GM19025 (cell line): Measurements from ENCODE around the gene MUC12.
"Not testable (repeated sequence)": the region's sequence is repeated elsewhere in the genome, so short reads cannot be mapped to it uniquely, and the experiment has no call there.

Experiments
- ATAC-seq: cut with Tn5 transposase; IDR thresholded peaks from one replicate; pipeline ENCODE4 v1.9.1; 2021; ENCODE audit warnings: mild to moderate bottlenecking, low read depth, moderate library complexity; ENCODE audit not compliant: unreplicated experiment

The MUC12 gene, protein sequence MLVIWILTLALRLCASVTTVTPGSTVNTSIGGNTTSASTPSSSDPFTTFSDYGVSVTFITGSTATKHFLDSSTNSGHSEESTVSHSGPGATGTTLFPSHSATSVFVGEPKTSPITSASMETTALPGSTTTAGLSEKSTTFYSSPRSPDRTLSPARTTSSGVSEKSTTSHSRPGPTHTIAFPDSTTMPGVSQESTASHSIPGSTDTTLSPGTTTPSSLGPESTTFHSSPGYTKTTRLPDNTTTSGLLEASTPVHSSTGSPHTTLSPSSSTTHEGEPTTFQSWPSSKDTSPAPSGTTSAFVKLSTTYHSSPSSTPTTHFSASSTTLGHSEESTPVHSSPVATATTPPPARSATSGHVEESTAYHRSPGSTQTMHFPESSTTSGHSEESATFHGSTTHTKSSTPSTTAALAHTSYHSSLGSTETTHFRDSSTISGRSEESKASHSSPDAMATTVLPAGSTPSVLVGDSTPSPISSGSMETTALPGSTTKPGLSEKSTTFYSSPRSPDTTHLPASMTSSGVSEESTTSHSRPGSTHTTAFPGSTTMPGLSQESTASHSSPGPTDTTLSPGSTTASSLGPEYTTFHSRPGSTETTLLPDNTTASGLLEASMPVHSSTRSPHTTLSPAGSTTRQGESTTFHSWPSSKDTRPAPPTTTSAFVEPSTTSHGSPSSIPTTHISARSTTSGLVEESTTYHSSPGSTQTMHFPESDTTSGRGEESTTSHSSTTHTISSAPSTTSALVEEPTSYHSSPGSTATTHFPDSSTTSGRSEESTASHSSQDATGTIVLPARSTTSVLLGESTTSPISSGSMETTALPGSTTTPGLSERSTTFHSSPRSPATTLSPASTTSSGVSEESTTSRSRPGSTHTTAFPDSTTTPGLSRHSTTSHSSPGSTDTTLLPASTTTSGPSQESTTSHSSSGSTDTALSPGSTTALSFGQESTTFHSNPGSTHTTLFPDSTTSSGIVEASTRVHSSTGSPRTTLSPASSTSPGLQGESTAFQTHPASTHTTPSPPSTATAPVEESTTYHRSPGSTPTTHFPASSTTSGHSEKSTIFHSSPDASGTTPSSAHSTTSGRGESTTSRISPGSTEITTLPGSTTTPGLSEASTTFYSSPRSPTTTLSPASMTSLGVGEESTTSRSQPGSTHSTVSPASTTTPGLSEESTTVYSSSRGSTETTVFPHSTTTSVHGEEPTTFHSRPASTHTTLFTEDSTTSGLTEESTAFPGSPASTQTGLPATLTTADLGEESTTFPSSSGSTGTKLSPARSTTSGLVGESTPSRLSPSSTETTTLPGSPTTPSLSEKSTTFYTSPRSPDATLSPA (N-terminal part only)

DNA sequence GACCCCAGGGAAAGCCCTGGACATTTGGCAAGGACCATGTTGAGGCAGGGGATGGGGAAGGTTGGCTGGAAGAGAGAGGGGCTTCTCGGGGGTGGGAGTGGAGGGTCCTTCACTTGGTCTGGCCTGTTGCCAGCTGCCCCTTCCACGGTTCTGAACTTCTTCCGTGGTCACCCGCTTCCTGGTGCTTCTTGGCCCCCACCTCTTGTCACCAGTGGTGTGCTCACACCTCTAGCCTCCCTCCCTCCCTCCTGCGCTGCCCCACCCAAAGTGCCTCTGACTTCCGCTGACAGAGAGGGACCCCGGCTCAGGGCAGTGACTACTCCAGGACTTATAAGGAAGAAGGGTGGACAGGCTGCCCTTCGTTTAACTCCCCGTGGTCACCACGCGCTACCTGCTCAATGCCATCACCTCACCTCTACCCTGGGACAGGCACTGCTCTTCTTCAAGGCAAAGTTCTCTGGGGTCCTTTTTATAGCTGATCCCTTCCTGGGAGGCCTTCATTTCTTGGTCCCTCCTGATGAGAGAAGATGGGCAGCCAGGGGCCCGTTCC lies at the start of gene MUC12:
MUC12 (plus strand) TSS at position 500 of the 550 bp plus-strand sequence. CDS start 58 bp downstream, outside the sequence.
- ATAC-seq: no peak

DNA sequence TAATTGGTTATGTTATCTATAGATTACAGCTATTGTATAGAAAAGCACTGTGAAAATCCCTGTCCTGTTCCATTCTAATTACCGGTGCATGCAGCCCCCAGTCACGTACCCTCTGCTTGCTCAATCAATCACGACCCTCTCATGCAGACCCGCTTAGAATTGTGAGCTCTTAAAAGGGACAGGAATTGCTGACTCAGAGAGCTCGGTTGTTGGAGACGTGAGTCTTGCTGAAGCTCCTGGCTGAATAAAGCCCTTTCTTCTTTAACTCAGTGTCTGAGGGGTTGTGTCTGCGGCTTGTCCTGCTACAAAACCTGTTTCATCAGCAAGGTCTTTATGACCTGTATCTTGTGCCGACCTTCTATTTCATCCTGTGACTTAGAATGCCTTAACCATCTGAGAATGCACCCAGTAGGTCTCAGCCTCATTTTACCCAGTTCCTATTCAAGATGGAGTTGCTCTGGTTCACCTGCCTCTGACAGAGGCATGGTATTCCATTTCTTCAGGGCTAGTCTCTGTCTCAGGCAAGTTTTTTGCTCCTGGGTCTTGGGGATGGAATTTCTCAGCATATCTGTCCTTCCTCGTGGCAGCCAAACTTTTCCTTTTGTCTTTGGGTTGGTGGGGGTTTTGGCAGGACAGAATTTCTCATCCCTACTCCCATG lies 49.5 kb upstream of the MUC12 start:
- ATAC-seq: not testable (repeated sequence)

DNA sequence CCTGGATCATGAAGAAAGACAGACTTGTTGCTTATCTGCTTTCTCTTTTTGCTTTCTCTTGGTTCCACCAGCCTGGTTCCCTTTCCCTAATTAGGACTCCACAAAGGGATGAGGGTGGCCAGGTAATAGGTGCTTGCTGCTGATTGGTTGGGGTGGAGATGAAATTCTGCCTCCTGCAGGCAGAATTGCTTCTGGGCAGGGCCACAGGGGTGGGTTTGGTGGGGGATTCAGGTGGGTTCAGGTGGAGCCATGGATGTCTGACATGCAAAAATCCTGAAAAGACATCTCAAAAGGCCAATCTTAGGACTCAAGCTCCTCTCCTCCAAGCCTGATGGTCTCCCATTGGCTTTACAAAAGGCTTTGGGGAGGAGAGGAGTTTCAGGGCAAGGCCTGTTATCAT lies 48.3 kb upstream of the MUC12 start:
- no peak for ATAC-seq

DNA sequence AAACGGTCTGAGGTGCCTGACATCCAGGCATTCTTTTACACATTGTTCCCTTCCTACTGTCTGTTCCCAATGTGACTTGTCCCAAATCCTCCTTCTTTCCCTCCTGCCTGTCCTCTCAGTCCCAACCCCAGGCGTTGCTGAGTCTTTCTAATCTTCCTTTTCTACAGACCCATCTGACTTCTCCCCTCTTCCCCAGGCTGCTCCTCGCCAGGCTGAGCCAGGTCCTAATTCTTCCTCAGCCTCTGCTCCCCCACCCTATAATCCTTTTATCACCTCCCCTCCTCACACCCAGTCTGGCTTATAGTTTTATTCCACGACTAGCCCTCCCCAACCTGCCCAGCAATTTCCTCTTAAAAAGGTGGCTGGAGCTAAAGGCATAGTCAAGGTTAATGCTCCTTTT lies 45.7 kb upstream of the MUC12 start:
- ATAC-seq: not testable (repeated sequence)

DNA sequence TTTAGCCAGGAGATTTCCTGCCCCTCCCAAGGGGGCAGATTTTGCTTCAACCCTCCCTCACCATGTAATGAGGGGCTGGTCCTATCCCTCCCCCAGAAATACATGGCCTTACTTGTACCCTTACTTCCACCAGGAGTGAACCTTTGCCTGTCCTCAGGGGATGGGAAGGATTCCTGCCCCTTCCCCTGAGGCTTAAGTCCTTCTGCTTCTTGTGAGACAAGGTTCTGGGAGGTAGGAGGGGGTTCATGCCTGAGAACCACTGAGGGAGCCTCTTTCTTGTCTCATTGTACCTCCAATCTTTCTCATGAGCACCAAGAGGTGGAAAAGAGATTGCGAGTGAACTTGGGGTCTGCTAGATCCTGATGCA lies 39.6 kb upstream of the MUC12 start:
- no peak for ATAC-seq

DNA sequence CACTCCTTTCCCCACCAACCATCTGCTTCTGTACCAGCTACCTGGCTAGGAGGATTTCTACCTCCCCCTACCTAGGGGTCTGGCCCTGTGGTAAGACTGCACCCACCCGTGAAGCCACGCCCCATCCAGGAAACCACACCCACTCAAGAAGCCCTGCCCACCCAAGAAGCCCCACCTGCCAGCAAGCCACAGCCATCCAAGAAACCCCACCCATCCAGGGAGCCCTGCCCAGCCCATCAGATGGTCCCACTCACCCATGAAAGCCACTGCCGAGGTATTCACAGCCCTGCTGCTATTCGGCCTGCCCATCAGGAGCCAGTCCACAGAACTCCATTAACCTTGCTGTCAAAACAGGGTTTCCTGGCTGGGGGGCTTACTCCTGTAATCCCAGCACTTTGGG lies 35.6 kb upstream of the MUC12 start:
- ATAC-seq: no peak

DNA sequence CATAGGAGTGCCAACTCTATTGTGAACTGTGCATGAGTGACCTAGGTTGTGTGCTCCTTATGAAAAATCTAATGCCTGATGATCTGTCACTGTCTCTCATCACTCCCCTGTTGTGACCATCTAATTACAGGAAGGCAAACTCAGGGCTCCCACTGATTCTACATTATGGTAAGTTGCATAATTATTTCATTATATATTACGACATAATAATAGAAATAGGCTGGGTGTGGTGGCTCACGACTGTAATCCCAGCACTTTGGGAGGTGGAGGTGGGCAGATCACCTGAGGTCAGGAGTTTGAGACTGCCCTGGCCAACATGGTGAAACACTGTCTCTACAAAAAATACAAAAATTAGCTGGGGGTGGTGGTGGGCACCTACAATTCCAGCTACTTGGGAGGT lies 34.0 kb upstream of the MUC12 start:
- not testable (repeated sequence) for ATAC-seq

DNA sequence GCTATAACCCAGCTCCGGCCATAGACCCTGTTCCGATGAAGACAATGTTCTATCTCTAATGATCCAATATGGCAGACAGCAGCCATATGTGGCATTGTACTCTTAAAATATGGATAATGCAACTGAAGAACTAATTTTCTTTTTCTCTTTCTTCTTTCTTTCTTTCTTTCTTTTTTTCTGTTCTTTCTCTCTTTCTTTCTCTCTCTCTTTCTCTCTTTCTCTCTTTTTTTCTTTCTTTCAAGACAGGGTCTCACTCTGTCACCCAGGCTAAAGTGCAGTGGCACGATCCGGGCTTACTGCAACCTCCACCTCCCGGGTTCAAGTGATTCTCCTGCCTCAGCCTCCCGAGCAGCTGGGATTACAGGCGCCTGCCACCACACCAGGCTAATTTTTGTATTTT lies 33.2 kb upstream of the MUC12 start:
- ATAC-seq: not testable (repeated sequence)

DNA sequence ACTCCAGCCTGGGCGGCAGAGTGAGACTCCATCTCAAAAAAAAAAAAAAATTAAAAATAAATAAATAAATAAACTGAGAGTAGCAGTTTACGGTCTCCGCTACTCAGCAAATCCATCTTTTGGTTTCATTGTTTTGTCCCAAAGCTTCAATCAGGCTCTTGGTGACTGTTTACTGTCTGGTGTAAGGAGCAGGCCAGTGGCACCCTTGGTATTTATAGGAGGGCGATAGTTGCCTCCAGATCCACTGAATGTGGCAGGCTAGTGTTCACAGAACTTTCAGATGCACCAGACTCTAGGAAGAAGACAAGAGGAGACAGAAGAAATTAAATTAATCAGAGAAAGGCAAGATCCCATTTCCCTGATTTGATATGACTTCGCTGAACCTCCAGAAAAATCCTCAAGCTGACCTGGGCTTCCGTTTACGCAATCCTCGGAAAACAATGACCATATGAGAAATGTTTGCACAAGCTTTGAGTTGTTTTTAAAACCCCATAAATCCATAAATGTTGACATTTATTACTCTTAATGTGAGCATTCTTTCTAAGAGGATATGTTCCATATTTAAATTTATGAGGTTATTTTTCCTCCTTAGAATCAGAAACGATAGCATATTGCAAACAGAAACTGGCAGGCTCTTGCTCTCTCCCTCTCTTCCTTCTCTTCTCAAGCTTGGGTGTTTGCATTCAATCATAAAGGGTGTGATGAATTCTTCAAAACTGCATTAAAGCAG lies 27.2 kb upstream of the MUC12 start:
- ATAC-seq: no peak

DNA sequence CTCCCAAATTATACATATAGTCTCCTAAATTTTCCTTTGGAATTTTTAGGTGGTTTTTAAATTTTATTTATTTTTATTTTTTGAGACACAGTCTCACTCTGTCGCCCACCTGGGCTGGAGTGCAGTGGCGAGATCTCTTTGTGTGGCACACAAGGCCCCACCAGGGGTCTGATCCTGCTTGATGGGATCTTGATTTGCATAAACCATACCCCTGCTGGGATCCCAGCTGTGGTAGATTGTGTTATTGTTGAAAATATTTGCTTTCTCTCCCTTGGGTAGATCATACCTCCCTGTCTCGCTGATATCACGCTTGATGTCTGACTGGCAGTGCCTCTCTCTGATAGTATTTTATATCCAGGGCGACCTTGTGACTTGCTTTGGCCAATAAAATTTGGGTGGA lies 25.7 kb upstream of the MUC12 start:
- ATAC-seq: no peak

DNA sequence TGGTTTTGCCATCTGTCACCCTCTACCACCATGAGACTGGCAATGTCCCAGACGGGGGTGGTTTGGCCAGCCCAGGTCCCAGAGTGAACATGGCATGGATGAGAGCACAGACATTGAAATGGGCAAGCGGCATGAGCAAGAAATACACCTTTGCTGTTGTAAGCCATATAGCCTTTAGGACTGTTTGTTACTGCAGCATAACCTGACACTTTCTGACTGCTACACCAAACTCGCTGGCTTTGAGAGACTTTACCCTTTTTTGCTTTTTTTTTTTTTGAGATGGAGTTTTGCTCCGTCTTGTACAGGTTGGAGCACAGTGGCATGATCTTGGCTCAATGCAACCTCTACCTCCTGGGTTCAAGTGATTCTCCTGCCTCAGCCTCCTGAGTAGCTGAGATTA lies 25.2 kb upstream of the MUC12 start:
- no peak for ATAC-seq

DNA sequence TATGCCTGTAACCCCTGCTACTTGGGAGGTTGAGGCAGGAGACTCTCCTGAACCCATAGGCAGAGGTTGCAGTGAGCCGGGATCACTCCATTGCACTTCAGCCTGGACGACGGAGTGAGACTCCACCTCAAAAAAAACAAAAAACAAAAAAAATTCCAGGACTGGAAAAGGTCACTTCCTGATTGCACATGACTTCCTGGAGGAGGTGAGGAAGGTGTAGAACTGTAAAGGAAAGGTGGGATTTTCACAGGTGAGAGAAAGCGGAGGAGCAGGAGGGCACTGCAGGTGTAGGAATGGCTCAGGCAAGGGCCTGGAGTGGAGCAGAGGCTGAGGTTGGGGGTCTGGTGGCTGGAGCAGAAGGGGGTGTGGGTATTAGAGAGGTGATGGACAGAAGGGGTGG lies 23.3 kb upstream of the MUC12 start:
- no peak for ATAC-seq

DNA sequence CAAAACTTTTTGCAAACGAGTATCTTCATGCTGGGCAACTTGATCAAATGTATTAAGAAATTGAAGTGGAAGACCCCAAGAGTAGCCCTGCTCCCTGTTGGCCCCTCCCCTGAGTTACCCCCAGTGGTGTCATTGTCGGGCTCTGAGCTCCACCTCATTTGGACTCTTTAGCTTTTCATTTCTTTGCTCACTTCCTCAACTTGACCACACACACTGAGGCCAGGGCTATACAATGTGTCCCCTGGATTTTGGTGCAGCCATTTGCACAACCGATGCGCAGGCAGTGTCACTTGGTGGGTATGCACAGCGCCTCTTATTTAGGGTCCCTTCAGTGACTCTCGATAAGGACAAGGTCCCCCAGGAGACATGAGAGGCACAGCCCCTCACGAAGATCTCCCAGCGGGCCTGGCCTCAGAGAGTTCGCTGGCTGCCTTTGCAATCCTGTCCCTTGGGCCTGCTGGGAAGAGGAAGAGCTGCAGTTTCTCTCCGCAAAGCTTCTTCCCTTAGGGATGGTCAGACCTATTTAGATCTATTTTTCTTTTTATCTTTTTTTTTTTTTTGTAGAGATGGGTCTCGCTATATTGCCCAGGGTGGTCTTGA lies 22.5 kb upstream of the MUC12 start:
- ATAC-seq: no peak

DNA sequence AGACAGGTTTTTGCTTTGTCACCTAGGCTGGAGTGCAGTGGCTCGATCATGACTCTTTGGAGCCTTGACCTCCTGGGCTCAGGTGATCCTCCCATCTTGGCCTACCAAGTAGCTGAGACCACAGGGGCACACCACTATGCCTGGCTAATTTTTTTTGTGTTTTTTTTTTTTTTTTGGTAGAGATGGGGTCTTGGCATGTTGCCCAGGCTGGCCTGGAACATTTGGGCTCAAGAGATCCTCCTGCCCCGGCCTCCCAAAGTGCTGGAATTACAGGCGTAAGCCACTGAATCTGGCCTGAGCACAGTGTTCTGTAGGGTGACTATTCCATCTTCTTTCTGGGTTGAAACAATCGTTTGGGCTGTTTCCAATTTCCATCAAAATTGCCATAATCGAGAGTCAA lies 21.6 kb upstream of the MUC12 start:
- no peak for ATAC-seq

DNA sequence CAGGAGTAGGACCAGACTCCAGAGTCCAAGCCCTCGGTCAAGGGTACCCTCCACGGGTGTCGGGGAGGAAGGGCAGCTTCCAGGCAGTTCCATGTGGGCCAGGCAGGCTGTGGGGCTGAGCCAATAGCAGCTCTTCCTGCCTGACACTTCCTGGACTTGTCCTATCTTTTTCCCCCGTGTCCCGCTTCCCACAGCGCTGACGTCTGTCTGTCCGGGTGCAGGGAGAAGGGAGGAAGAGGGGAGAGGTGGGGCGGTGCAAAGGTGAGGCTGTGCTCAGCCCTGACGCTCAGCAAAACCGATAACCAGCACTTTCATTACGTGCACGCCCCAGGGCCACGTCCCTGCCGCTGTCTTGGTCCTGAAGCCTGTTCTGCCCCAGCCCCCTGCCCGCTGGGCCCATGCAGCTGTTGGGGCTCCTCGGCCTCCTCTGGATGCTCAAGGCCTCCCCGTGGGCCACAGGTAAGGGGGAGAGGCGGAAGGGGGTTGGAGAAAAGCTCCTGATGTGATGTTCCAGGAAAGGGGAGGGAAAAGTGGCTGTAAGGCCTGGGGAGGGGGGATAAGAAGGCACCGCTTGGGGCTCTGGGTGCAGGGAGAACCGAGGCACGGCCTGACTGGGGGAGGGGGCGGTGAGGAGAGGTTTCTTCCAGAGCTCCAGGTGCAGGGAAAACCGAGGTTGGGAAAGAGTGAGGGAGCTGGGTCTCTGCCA lies 20.0 kb upstream of the MUC12 start, which contains the start of gene MUC3A:
MUC3A (plus strand) TSS at position 308 of the 706 bp plus-strand sequence; CDS start at position 399, 91 bp downstream.
- no peak for ATAC-seq

DNA sequence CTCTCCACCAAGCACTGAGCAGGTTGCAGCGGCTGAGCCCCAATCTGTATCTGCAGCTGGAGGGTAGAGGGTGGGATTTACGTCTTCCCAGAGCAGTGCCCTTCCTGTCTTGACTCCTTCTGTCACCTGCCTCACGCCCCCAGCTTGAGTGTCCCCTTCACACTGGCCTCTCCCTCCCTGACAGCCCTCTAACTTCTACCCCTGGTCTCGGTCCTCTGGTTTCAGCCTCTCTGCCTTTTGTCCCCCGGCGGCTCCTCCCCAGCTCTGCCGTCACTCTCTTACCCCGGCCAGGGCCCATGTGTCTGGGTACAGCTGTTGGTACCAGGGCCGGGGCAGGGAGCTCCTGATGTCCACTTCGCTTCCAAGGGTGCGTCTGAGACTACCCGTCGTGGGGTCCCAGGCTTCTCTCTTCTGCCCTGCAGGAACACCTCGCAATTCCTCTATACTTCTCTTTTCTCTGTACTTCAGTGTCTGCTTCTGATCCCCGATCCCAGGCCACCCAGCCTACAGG lies 19.4 kb upstream of the MUC12 start:
- no peak for ATAC-seq

DNA sequence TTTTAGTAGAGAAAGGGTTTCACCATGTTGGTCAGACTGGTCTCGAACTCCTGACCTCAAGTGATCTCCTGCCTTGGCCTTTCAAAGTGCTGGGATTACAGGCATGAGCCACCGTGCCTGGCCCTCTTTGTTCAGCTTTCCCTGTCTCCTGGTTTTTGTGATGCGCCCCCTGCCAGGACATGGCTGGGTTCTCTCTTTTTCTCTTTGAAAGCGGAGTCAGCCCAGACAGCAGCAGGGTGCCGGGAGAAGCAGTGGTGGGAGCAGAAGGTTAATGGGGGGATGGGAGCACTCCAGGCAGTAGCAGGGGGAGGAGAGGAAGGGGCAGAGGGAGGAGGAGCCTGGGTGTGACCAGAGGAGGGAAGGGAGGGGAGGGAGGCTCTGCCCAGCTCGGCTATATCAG lies 18.2 kb upstream of the MUC12 start:
- no peak for ATAC-seq
